PC-3 (cell line): ENCODE results near the gene MAJIN. TPM values are rescaled to one million over a fixed set of nuclear protein-coding genes. Genes with fewer than 3 reads are reported as not detected.

Experiments
- ATAC-seq: fragments of 200-7000 bp; cut with Tn5 transposase; 2 replicates; pipeline ENCODE4 v1.9.1; 2020; ENCODE audit warnings: mild to moderate bottlenecking, moderate library complexity
- BruUV-seq: library from RNA; stranded (reverse); fragments of 400-500 nt; replicated peaks from 2 replicates; lab custom pipeline; 2021; lab: Mats Ljungman, UMichigan
- CTCF ChIA-PET: fragments of 300-600 bp; sonication (Branson Sonifier 250); formaldehyde crosslinking; loops from one replicate; lab custom pipeline; 2022; ENCODE audit warnings: antibody characterized with exemption; lab: Charles Lee
- POLR2A ChIA-PET: fragments of 300-600 bp; sonication (Branson Sonifier 250); formaldehyde crosslinking; loops from one replicate; lab custom pipeline; 2022; ENCODE audit warnings: antibody characterized with exemption; ENCODE audit not compliant: unreplicated experiment; lab: Charles Lee
- DNase-seq: peaks from one replicate; pipeline ENCODE4 v3.0.0-alpha.2; 2015
- H2AFZ ChIP-seq: fragments of 300-600 bp; sonication (generic); 2 replicates; pipeline ENCODE4 v1.6.0; 2016; ENCODE audit warnings: antibody characterized with exemption, low read length
- H3F3A ChIP-seq: fragments of 300-600 bp; sonication (generic); one replicate; pipeline ENCODE4 v1.6.0; 2017; ENCODE audit warnings: antibody characterized with exemption, low read length, control low read depth, mild to moderate bottlenecking; ENCODE audit not compliant: unreplicated experiment
- H3K27ac ChIP-seq: fragments of 300-600 bp; sonication (generic); 2 replicates; pipeline ENCODE4 v1.5.1; 2016; ENCODE audit warnings: mild to moderate bottlenecking, low read length
- H3K27me3 ChIP-seq: fragments of 300-600 bp; sonication (generic); 2 replicates; pipeline ENCODE4 v1.6.1; 2016; ENCODE audit warnings: low read length, mixed read lengths
- H3K36me3 ChIP-seq: fragments of 300-600 bp; sonication (generic); 2 replicates; pipeline ENCODE4 v1.6.1; 2016; ENCODE audit warnings: low read depth, mixed run types, low read length, mixed read lengths
- H3K4me1 ChIP-seq: fragments of 300-600 bp; sonication (generic); 2 replicates; pipeline ENCODE4 v1.5.1; 2016; ENCODE audit warnings: low read length; ENCODE audit not compliant: insufficient read depth
- H3K4me2 ChIP-seq: fragments of 300-600 bp; sonication (generic); 2 replicates; pipeline ENCODE4 v1.6.0; 2016; ENCODE audit warnings: low read length
- H3K4me3 ChIP-seq: fragments of 300-600 bp; sonication (generic); 2 replicates; pipeline ENCODE4 v1.5.1; 2016; ENCODE audit warnings: mild to moderate bottlenecking, low read length, mixed read lengths
- H3K79me2 ChIP-seq: fragments of 300-600 bp; sonication (generic); 2 replicates; pipeline ENCODE4 v1.6.1; 2017; ENCODE audit warnings: low read length, mixed read lengths
- H3K9ac ChIP-seq: fragments of 300-600 bp; sonication (generic); 2 replicates; pipeline ENCODE4 v1.6.0; 2016; ENCODE audit warnings: mild to moderate bottlenecking, low read length
- H3K9me2 ChIP-seq: fragments of 300-600 bp; sonication (generic); replicated peaks from 2 replicates; pipeline ENCODE4 v1.6.1; 2016; ENCODE audit warnings: mixed run types, low read length, mixed read lengths
- H3K9me3 ChIP-seq: fragments of 300-600 bp; sonication (generic); 2 replicates; pipeline ENCODE4 v1.6.1; 2016; ENCODE audit warnings: low read length, mixed read lengths
- H4K20me1 ChIP-seq: fragments of 300-600 bp; sonication (generic); 2 replicates; pipeline ENCODE4 v1.6.1; 2016; ENCODE audit warnings: low read length, mixed read lengths
- CTCF ChIP-seq: fragments of 300-600 bp; sonication (generic); conservative IDR thresholded peaks from 2 replicates; pipeline ENCODE4 v1.5.1; 2017; ENCODE audit warnings: antibody characterized with exemption, low read depth, mild to moderate bottlenecking, low read length
- EZH2 ChIP-seq: fragments of 300-600 bp; sonication (generic); IDR thresholded peaks from one replicate; pipeline ENCODE4 v1.6.1; 2017; ENCODE audit warnings: antibody characterized with exemption, mild to moderate bottlenecking, low read length; ENCODE audit not compliant: unreplicated experiment
- EZH2phosphoT487 ChIP-seq: fragments of 300-600 bp; sonication (generic); IDR thresholded peaks from 2 replicates; pipeline ENCODE4 v1.6.1; 2018; ENCODE audit warnings: mild to moderate bottlenecking, antibody characterized with exemption, low read length, borderline replicate concordance
- intact Hi-C: fragments of 100-400 bp; cut with micrococcal nuclease; formaldehyde crosslinking; loops from 2 replicates; pipeline ENCODE4 v1.9.0; 2023
- total RNA-seq: library from RNA; depleted of rRNA; stranded (reverse); fragments of >200 nt; gene quantifications from 2 replicates; pipeline ENCODE4 v1.2.3, GENCODE V29; 2014

The MAJIN gene
- total RNA-seq, 1 experiment from 2014 or later: not detected

GRCh38 chr11:64906314-64906635 is 65.6 kb downstream of the MAJIN start:
- Histone ChIP-seq H3K36me3 (peaks cover 33% of the 10 kb centered on the region), H3F3A (no peaks in the 10 kb centered on the region), H3K27me3 (no peaks in the 10 kb centered on the region), H3K9me2 (no peaks in the 10 kb centered on the region), H3K9ac (no peak overlapping the region), H3K9me3 (no peaks in the 10 kb centered on the region), H3K4me2 (no peak overlapping the region), H2AFZ (no peak overlapping the region), H3K4me1 (no peaks in the 10 kb centered on the region), H4K20me1 (no peaks in the 10 kb centered on the region), H3K79me2 (no peaks in the 10 kb centered on the region), H3K27ac (no peak overlapping the region), H3K4me3 (no peak overlapping the region)
- DNase-seq (no peak), ATAC-seq (no peak)
- ChIA-PET POLR2A (no interaction called here), CTCF (no interaction called here)
- BruUV-seq: no TSS peak
- TF ChIP-seq EZH2 (no peak), CTCF (no peak), EZH2phosphoT487 (no peak)
- intact Hi-C loops: no loop called here

- H3K36me3 ChIP-seq: peaks cover 31% of the 10 kb centered on the region
- no peak overlapping the region for H3K4me3 ChIP-seq
- ChIA-PET POLR2A (no interaction called here), CTCF (no interaction called here)
- H3K9ac ChIP-seq: no peak overlapping the region
- H3K9me2 ChIP-seq: no peaks in the 10 kb centered on the region
- no peak overlapping the region for H2AFZ ChIP-seq
- TF ChIP-seq CTCF (no peak), EZH2phosphoT487 (no peak), EZH2 (no peak)
- H3K27ac ChIP-seq: no peak overlapping the region
- H3K27me3 ChIP-seq: no peaks in the 10 kb centered on the region
- H3K4me1 ChIP-seq: no peaks in the 10 kb centered on the region
- no peaks in the 10 kb centered on the region for H3K79me2 ChIP-seq
- DNase-seq: no peak
- no TSS peak for BruUV-seq
- no peaks in the 10 kb centered on the region for H3F3A ChIP-seq
- H3K4me2 ChIP-seq: no peak overlapping the region
- H4K20me1 ChIP-seq: no peaks in the 10 kb centered on the region
- ATAC-seq: no peak
- H3K9me3 ChIP-seq: no peaks in the 10 kb centered on the region
- intact Hi-C loops: no loop called here
Observed at GRCh38 chr11:64905516-64906313, 66.2 kb downstream of the MAJIN start.

- H3K4me3 ChIP-seq: no peak overlapping the region
- H3F3A ChIP-seq: no peaks in the 10 kb centered on the region
- H2AFZ ChIP-seq: no peak overlapping the region
- H3K79me2 ChIP-seq: no peaks in the 10 kb centered on the region
- H3K9me3 ChIP-seq: no peaks in the 10 kb centered on the region
- TF ChIP-seq EZH2phosphoT487 (no peak), CTCF (no peak), EZH2 (no peak)
- no peaks in the 10 kb centered on the region for H3K9me2 ChIP-seq
- H3K4me2 ChIP-seq: no peak overlapping the region
- peaks cover 7% of the 10 kb centered on the region; the same call in 1 of the 2 replicates for H3K4me1 ChIP-seq
- ChIA-PET POLR2A (no interaction called here), CTCF (no interaction called here)
- H3K36me3 ChIP-seq: peaks cover 19% of the 10 kb centered on the region
- H3K27ac ChIP-seq: no peak overlapping the region
- no peak for DNase-seq
- no peak for ATAC-seq
- intact Hi-C loops: no loop called here
- no peak overlapping the region for H3K9ac ChIP-seq
- no TSS peak for BruUV-seq
- no peaks in the 10 kb centered on the region for H4K20me1 ChIP-seq
- H3K27me3 ChIP-seq: no peaks in the 10 kb centered on the region
Observed at GRCh38 chr11:64903291-64903833, 68.5 kb downstream of the MAJIN start.
